OCI-LY1 (cell line): ENCODE measurements around the gene ARHGEF39.

Source experiments
- H2AFZ ChIP-seq: fragments of 200-600 bp; sonication (generic), shearing (Covaris generic); 2 replicates; pipeline ENCODE4 v1.6.0; 2014; ENCODE audit warnings: antibody characterized with exemption, mild to moderate bottlenecking, low read length
- H3F3A ChIP-seq: fragments of 200-600 bp; sonication (generic), shearing (Covaris generic); 2 replicates; pipeline ENCODE4 v1.6.0; 2014; ENCODE audit warnings: mild to moderate bottlenecking, antibody characterized with exemption, low read length, moderate library complexity; ENCODE audit not compliant: insufficient read depth
- H3K27ac ChIP-seq: fragments of 200-600 bp; sonication (generic); 2 replicates; pipeline ENCODE4 v1.5.1; 2014; ENCODE audit warnings: low read length, mixed run types, mild to moderate bottlenecking, low read depth; ENCODE audit not compliant: poor library complexity, severe bottlenecking
- H3K27me3 ChIP-seq: fragments of 200-600 bp; sonication (generic); 2 replicates; pipeline ENCODE4 v1.6.0; 2014; ENCODE audit warnings: antibody characterized with exemption, mild to moderate bottlenecking, low read length, moderate library complexity; ENCODE audit not compliant: insufficient read depth
- H3K36me3 ChIP-seq: fragments of 200-600 bp; sonication (generic); 2 replicates; pipeline ENCODE4 v1.6.1; 2014; ENCODE audit warnings: mild to moderate bottlenecking, antibody characterized with exemption, low read length, moderate library complexity, mixed read lengths; ENCODE audit not compliant: insufficient read depth
- H3K4me1 ChIP-seq: fragments of 200-600 bp; sonication (generic); 2 replicates; pipeline ENCODE4 v1.5.1; 2014; ENCODE audit warnings: mild to moderate bottlenecking, low read length, moderate library complexity; ENCODE audit not compliant: insufficient read depth, severe bottlenecking
- H3K4me2 ChIP-seq: fragments of 200-600 bp; sonication (generic), shearing (Covaris generic); 2 replicates; pipeline ENCODE4 v1.6.1; 2014; ENCODE audit warnings: low read length
- H3K4me3 ChIP-seq: fragments of 200-600 bp; sonication (generic); 2 replicates; pipeline ENCODE4 v1.5.1; 2014; ENCODE audit warnings: low read length, low read depth, mild to moderate bottlenecking, mixed read lengths; ENCODE audit not compliant: poor library complexity, severe bottlenecking
- H3K79me2 ChIP-seq: fragments of 200-600 bp; shearing (Covaris generic); 2 replicates; pipeline ENCODE4 v1.6.1; 2016; ENCODE audit warnings: mixed run types, low read length, mixed read lengths; ENCODE audit not compliant: insufficient read depth
- H3K9ac ChIP-seq: fragments of 200-600 bp; sonication (generic), shearing (Covaris generic); 2 replicates; pipeline ENCODE4 v1.6.1; 2014; ENCODE audit warnings: mild to moderate bottlenecking, low read length, mixed read lengths
- H3K9me2 ChIP-seq: fragments of 200-600 bp; sonication (generic), shearing (Covaris generic); 2 replicates; pipeline ENCODE4 v1.6.1; 2014; ENCODE audit warnings: low read depth, mild to moderate bottlenecking, low read length, mixed read lengths
- H3K9me3 ChIP-seq: fragments of 200-600 bp; shearing (Covaris generic); 2 replicates; pipeline ENCODE4 v1.6.1; 2014; ENCODE audit warnings: low read length, mixed read lengths
- H4K20me1 ChIP-seq: fragments of 200-600 bp; sonication (generic), shearing (Covaris generic); 2 replicates; pipeline ENCODE4 v1.6.0; 2016; ENCODE audit warnings: mild to moderate bottlenecking, low read length; ENCODE audit not compliant: insufficient read depth
- CTCF ChIP-seq: fragments of 200-600 bp; sonication (generic), shearing (Covaris generic); IDR thresholded peaks from 2 replicates; pipeline ENCODE4 v1.5.1; 2017; ENCODE audit warnings: mild to moderate bottlenecking, antibody characterized with exemption, low read length, moderate library complexity, mixed read lengths
- EZH2 ChIP-seq: fragments of 200-600 bp; sonication (generic), shearing (Covaris generic); IDR thresholded peaks from 2 replicates; pipeline ENCODE4 v1.8.0; 2017; ENCODE audit warnings: borderline replicate concordance, mixed run types, mild to moderate bottlenecking, antibody characterized with exemption, low read length, moderate library complexity, mixed read lengths

ARHGEF39 gene

DNA sequence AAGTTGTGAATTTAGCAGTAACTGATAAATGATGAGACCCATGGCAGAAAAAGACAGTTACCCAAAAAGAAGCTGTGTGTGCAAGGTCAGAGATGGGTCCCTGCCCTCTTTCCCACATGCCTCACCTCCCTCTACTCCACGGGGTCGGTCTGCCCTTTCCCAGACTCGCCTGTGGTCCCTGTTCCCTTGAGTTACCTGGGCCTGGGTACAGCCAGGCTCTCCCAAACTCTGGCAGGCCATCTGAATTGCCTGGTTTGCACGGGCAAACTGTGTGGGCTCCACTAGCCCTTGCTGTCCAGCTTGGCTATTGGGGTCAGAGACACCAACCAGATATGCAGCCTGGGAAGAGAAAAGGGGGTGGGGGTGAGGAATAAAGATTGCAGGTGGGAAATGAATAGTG is 43.2 kb upstream of the ARHGEF39 start:
- H3K9me2 ChIP-seq: no peaks in the 10 kb centered on the region
- no peak overlapping the region for H3K4me3 ChIP-seq
- H2AFZ ChIP-seq: no peak overlapping the region
- no peaks in the 10 kb centered on the region for H3F3A ChIP-seq
- H3K4me1 ChIP-seq: no peaks in the 10 kb centered on the region
- no peaks in the 10 kb centered on the region for H3K9me3 ChIP-seq
- no peaks in the 10 kb centered on the region for H3K79me2 ChIP-seq
- H3K27me3 ChIP-seq: no peaks in the 10 kb centered on the region
- H3K9ac ChIP-seq: no peak overlapping the region
- H4K20me1 ChIP-seq: no peaks in the 10 kb centered on the region
- H3K36me3 ChIP-seq: peaks cover 90% of the 10 kb centered on the region
- H3K4me2 ChIP-seq: no peak overlapping the region
- TF ChIP-seq CTCF (no peak), EZH2 (no peak)
- no peak overlapping the region for H3K27ac ChIP-seq

GRCh38 chr9:35706951-35707350 is 42.0 kb upstream of the ARHGEF39 start:
- no peaks in the 10 kb centered on the region for H4K20me1 ChIP-seq
- H3K27me3 ChIP-seq: no peaks in the 10 kb centered on the region
- no peaks in the 10 kb centered on the region for H3K79me2 ChIP-seq
- no peak overlapping the region for H2AFZ ChIP-seq
- no peaks in the 10 kb centered on the region for H3K9me3 ChIP-seq
- H3K36me3 ChIP-seq: peaks cover 93% of the 10 kb centered on the region
- no peaks in the 10 kb centered on the region for H3F3A ChIP-seq
- no peak overlapping the region for H3K27ac ChIP-seq
- no peak for TF ChIP-seq EZH2
- no peak for TF ChIP-seq CTCF
- H3K4me2 ChIP-seq: no peak overlapping the region
- no peaks in the 10 kb centered on the region for H3K4me1 ChIP-seq
- H3K4me3 ChIP-seq: no peak overlapping the region
- no peak overlapping the region for H3K9ac ChIP-seq
- H3K9me2 ChIP-seq: no peaks in the 10 kb centered on the region

DNA sequence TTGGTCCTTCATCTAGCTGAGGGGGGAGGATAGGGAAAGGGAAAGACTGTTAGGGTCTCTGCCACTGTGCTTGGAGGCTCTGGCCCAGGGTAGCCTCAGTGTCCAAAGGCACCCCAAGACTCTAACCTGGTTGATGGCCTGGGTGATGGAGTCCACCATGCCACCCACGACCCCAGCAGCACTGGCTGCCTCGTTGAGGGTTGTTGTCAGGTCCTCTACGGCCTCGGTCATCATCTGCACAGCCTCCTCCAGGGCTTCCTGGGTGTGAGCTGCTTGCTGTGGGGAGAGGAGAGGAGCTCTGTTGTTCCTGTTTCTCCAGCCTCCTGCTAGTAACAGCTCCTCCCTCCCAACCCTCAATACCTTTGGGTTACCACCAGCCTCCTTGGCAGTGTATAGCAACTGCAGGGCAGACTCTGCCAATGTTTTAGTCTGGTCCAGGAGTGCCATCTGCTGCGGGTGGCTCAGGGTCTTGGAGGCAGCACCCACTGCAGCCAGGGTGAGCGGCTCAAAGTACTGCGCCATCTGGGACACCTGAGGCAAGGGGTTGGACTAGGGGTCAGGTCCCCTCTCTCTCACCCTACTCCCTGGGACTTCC is 40.9 kb upstream of the ARHGEF39 start:
- no peak overlapping the region for H2AFZ ChIP-seq
- TF ChIP-seq CTCF: no peak
- TF ChIP-seq EZH2: no peak
- no peak overlapping the region for H3K27ac ChIP-seq
- no peaks in the 10 kb centered on the region for H3K79me2 ChIP-seq
- no peaks in the 10 kb centered on the region for H3K27me3 ChIP-seq
- H3K9me3 ChIP-seq: no peaks in the 10 kb centered on the region
- H3K4me2 ChIP-seq: no peak overlapping the region
- no peaks in the 10 kb centered on the region for H3F3A ChIP-seq
- no peaks in the 10 kb centered on the region for H3K9me2 ChIP-seq
- no peaks in the 10 kb centered on the region for H3K4me1 ChIP-seq
- H4K20me1 ChIP-seq: no peaks in the 10 kb centered on the region
- H3K9ac ChIP-seq: no peak overlapping the region
- H3K36me3 ChIP-seq: peaks cover 93% of the 10 kb centered on the region
- H3K4me3 ChIP-seq: no peak overlapping the region
